ENCODE measurements around the gene DNER.

The DNER gene

DNA sequence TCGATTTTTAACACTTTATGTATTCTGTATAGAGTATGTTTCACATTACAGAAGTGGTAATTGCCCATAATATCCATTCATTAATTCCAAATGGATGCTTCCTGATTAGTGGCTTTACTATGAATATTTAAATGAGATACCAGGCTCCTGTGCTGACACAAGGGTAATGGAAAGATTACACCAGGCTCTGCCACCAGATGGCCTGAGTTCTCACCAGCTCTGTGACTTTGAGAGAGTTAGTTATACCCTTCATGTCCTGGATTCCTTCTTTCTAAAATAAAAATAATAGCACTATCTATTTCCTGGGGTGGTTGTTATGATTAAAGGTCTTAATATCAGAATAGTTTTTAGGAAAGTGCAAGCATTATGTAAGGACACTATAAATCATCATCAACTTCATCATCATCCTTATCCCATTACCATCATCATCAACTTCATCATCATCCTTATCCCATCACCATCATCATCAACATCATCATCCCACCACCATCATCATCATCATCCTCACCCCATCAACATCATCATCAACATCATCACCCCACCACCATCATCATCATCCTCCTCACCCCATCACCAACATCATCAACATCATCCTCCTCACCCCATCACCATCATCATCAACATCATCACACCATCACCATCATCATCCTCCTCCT lies 151.8 kb downstream of the DNER start:
- TF ChIP-seq, protein P1, sequence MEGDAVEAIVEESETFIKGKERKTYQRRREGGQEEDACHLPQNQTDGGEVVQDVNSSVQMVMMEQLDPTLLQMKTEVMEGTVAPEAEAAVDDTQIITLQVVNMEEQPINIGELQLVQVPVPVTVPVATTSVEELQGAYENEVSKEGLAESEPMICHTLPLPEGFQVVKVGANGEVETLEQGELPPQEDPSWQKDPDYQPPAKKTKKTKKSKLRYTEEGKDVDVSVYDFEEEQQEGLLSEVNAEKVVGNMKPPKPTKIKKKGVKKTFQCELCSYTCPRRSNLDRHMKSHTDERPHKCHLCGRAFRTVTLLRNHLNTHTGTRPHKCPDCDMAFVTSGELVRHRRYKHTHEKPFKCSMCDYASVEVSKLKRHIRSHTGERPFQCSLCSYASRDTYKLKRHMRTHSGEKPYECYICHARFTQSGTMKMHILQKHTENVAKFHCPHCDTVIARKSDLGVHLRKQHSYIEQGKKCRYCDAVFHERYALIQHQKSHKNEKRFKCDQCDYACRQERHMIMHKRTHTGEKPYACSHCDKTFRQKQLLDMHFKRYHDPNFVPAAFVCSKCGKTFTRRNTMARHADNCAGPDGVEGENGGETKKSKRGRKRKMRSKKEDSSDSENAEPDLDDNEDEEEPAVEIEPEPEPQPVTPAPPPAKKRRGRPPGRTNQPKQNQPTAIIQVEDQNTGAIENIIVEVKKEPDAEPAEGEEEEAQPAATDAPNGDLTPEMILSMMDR (conservative IDR thresholded peaks at IDR 0.05; ENCODE audit: low read depth, low read length) = no peak
- Histone ChIP-seq H4K20me1 (ENCODE audit: insufficient read depth) (no peaks in the 10 kb centered on the region), H3K4me3 (IDR thresholded peaks at IDR 0.05; ENCODE audit: insufficient read depth, low read depth, low read length) (no peak overlapping the region), H3K9ac (no peak overlapping the region), H2AFZ (ENCODE audit: low read depth) (no peak overlapping the region), H3K4me1 (ENCODE audit: low read depth, poor library complexity, severe bottlenecking) (no peaks in the 10 kb centered on the region), H3K27me3 (ENCODE audit: insufficient read depth, low read depth) (no peaks in the 10 kb centered on the region), H3K4me2 (no peak overlapping the region), H3K36me3 (ENCODE audit: insufficient read depth) (no peaks in the 10 kb centered on the region), H3K27ac (no peak overlapping the region), H3K79me2 (ENCODE audit: insufficient read depth, low read depth) (no peaks in the 10 kb centered on the region)

DNA sequence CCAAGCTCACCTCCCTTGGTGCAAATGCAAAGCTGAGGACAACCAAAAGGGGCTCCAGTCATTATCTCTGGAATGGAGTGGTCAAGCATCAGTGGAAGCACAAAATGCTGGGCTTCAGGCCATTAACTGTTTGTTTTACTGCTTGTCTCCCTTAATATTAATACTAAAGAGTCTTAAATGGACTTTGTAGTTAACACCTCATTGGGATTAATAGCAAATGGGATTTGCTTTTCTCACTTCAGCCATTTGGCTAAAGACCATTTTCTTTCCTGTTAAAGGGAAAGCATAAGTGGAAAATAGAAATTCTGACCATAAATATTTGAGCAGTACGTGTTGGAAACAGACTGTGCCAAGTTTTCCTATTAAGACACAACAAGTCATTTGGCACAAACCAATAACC lies 154.4 kb downstream of the DNER start:
- Histone ChIP-seq H3K36me3 (ENCODE audit: insufficient read depth) (no peaks in the 10 kb centered on the region), H4K20me1 (ENCODE audit: insufficient read depth) (no peaks in the 10 kb centered on the region), H3K9ac (no peak overlapping the region), H3K79me2 (ENCODE audit: insufficient read depth, low read depth) (no peaks in the 10 kb centered on the region), H2AFZ (ENCODE audit: low read depth) (no peak overlapping the region), H3K27ac (no peak overlapping the region), H3K4me2 (no peak overlapping the region), H3K4me1 (ENCODE audit: low read depth, poor library complexity, severe bottlenecking) (no peaks in the 10 kb centered on the region), H3K4me3 (IDR thresholded peaks at IDR 0.05; ENCODE audit: insufficient read depth, low read depth, low read length) (no peak overlapping the region), H3K27me3 (ENCODE audit: insufficient read depth, low read depth) (no peaks in the 10 kb centered on the region)
- TF ChIP-seq, protein P1 (conservative IDR thresholded peaks at IDR 0.05; ENCODE audit: low read depth, low read length) = no peak

DNA sequence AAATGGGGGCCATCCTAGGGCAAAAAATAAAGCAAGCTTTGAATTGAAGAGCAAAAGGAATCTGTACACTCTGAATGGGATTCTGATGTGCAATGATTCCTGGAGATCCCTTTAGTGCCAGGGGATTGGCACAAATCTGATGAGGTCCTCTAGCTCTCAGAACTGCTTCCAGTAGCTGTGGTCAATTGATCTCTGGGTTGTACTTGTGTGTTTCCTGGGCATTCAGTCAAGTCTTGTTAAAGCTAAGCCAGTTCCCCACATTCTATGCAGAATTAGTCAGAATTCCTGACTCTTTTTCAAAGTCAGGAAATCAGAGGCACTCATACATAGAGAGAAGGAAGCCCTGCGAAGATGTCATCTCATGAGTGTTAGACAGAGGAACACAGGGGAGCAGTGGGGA lies 161.3 kb downstream of the DNER start:
- no peak overlapping the region for H3K27ac ChIP-seq
- H2AFZ ChIP-seq (ENCODE audit: low read depth) = no peak overlapping the region
- TF ChIP-seq, protein P1 (conservative IDR thresholded peaks at IDR 0.05; ENCODE audit: low read depth, low read length) = no peak
- no peak overlapping the region for H3K4me3 ChIP-seq (IDR thresholded peaks at IDR 0.05; ENCODE audit: insufficient read depth, low read depth, low read length)
- H4K20me1 ChIP-seq (ENCODE audit: insufficient read depth) = no peaks in the 10 kb centered on the region
- H3K36me3 ChIP-seq (ENCODE audit: insufficient read depth) = no peaks in the 10 kb centered on the region
- H3K4me2 ChIP-seq = no peak overlapping the region
- H3K4me1 ChIP-seq (ENCODE audit: low read depth, poor library complexity, severe bottlenecking) = no peaks in the 10 kb centered on the region
- no peak overlapping the region for H3K9ac ChIP-seq
- H3K27me3 ChIP-seq (ENCODE audit: insufficient read depth, low read depth) = no peaks in the 10 kb centered on the region
- no peaks in the 10 kb centered on the region for H3K79me2 ChIP-seq (ENCODE audit: insufficient read depth, low read depth)

DNA sequence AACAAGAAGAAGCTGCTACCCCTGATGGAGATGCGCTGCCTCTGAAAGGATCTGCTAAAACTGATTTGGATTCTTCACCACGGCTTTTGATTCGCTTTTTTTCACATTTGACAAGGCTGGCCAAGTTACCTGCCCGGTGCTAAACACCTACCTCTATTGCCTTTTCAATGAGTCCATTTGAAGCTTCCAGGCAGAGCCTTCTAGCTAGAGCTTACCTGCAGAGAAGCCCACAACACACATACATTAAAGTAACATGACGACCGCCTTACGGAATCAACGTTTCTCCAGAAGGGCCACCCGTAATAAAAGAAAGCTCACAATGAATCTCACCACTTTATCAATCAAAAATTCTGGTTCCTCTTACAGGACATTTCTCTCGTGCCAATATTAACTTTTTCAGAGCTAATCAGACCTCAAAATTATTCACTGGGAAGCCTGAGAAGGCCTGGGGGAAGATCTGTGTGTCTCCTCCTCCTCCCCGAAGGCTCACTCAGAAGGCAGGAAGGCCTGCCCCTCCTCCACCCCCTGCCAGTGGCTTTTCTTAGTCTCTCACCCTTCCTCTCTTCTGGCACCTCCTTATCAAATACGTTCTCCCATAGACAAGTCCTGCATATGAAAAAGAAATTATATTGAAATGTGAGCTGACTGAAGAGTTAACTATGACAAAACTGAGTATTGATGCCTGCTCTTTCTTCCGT lies 171.0 kb downstream of the DNER start:
- Histone ChIP-seq H3K36me3 (ENCODE audit: insufficient read depth) (no peaks in the 10 kb centered on the region), H3K9ac (no peak overlapping the region), H2AFZ (ENCODE audit: low read depth) (no peak overlapping the region)

More for the DNA sequence above, 171.0 kb downstream of the DNER start:
- Histone ChIP-seq H4K20me1 (ENCODE audit: insufficient read depth) (no peaks in the 10 kb centered on the region), H3K4me2 (no peak overlapping the region), H3K79me2 (ENCODE audit: insufficient read depth, low read depth) (no peaks in the 10 kb centered on the region), H3K27ac (no peak overlapping the region), H3K4me1 (ENCODE audit: low read depth, poor library complexity, severe bottlenecking) (no peaks in the 10 kb centered on the region), H3K27me3 (ENCODE audit: insufficient read depth, low read depth) (no peaks in the 10 kb centered on the region), H3K4me3 (IDR thresholded peaks at IDR 0.05; ENCODE audit: insufficient read depth, low read depth, low read length) (no peak overlapping the region)
- TF ChIP-seq, protein P1 (conservative IDR thresholded peaks at IDR 0.05; ENCODE audit: low read depth, low read length) = no peak
